HG02943 (cell line): Measurements from ENCODE around the gene COL28A1.

Experiments used
- ATAC-seq: cut with Tn5 transposase; IDR thresholded peaks from one replicate; pipeline ENCODE4 v1.9.1; 2021; ENCODE audit warnings: mild to moderate bottlenecking, low read depth, moderate library complexity; ENCODE audit not compliant: unreplicated experiment

Gene COL28A1

DNA sequence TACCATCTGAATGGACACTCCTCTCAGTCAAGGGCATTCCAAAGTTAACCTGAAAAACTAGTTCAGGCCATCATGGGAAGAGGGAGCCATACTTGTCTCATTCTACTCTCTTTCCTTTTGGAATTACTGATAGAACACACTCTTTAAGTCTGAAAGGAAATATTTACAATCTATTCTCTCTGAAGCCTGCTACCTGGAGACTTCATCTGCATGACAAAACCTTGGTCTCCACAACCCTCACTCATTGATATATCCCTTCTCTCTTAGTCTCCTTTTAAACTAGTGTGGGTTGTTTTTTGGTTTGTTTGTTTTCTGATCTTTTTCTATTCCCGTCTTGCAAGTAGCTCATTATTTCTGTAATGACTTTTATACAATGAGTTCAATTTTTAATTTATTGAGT, 183.8 kb downstream of the COL28A1 start:
- ATAC-seq: no peak

DNA sequence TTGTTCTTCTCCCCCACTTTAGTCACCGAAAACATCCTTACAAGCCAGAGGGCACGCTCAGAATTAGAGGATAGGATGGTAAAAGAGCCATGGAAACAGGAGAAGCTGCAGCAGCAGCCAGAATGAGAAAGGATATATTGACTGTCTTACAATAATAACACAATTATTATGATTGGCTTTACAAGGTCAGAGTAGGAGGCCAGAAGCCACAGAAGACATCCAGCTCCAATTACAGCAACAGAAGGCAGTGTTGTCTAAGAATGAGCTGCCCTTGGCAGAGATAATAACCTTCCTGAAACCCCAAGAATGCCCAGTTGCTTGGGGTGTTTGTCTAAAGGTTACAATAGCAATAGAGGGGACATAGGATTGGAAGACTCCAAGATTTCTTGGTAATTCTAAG, 184.5 kb downstream of the COL28A1 start:
- no peak for ATAC-seq

DNA sequence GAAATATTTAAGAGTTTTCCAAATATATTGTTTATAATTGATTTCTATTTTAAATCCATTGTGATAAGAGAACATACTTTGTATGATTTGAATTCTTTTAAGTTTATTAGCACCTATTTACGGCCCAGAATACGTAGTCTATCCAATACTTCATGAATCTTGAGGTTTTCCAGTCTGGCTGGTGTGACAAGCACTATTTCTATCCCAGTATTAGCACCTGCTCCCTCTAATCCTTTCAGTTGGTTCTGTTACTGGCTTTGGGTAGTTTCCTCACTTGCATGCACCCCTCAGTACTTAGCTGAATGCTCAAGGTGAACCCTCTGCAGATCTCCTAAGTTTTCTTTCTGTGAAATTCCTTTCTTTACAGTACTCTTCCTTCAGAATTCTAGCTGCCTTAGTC, 186.5 kb downstream of the COL28A1 start:
- no peak for ATAC-seq

DNA sequence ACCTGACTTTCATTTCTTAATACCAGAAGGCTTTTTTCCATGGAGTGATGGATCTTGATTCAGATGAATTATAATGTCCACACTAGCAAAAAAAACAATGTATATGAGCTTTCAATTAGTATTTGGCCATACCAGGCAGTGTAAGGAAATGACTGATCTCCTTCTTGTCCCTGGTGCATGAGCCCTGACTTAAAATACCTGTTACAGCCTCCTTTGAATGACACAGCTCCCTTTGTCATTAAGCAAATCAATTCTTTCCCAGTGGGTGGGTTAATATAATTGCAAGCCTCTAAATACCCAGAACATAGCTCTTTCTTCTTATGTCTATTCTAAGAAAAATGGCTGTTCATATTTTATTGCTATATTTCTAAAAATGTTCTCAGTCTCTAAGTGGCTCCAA, 188.6 kb downstream of the COL28A1 start:
- no peak for ATAC-seq

DNA sequence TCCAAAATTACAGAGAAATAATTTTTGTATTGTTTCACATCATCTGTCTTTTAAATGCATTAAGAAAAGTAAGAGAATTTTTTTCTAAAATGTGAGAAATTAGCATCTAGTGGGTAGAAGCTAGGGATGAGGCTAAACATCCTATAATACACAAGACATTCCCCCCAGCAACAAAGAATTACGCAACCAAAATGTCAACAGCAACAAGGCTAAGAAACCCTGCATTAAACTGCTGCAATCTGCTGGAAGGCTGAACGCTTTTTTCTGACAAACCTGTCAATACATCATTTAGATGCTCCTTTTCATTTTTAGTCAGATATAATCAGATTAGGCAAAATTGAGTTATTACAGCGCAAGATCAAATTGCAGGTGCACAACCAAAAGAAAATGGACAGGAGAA, 191.1 kb downstream of the COL28A1 start:
- no peak for ATAC-seq

DNA sequence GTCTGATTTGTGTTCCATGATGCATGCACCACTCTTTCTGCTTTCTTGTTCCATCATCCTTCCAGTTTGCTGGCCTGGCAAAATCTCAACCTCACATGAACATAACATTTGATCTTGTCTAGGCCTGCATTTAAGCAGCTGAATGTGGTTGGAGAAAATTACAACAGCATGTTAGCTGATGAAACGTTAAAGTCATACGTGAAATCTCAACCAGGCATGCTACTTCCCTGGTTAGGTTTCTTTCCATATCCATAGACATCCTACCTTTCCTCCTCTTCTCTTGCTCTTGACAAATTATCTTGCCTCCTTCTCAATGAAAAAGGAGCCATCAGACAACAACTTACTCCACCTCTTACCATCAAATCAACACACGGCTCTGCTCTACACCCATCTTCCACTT, 199.8 kb downstream of the COL28A1 start:
- no peak for ATAC-seq

DNA sequence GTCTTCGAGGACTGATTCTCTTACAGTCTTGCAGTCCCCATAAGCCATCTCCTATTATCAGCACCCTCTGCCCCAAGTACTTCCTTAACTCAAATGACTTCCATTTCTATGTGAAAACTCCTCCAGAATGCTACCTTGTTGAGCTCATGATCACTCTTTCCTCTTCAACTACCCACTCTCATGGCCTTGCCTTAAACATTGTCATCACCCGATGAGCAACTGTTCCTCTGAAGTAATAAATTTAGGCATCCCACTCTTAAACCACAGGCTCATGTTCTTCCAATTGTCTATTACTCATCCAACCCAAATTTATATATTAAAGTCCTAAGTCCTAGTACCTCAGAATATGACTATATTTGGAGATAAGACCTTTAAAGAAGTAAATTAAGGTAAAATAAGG, 200.5 kb downstream of the COL28A1 start:
- ATAC-seq: no peak

DNA sequence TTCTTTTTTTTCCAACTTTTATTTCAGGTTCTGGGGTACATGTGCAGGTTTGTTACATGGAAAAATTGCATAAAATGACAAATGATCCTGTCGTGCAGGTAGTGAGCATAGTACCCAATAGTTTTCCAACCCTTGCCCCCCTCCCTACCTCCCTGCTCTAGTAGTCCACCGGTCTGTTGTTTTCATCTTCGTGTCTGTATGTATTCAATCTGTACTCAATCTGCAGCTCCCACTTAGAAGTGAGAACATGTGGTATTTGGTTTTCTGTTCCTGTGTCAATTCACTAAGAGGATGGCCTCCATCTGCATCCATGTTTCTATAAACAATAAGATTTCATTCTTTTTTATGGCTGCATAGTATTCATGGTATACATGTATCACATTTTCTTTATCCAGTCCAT, 202.1 kb downstream of the COL28A1 start:
- no peak for ATAC-seq

DNA sequence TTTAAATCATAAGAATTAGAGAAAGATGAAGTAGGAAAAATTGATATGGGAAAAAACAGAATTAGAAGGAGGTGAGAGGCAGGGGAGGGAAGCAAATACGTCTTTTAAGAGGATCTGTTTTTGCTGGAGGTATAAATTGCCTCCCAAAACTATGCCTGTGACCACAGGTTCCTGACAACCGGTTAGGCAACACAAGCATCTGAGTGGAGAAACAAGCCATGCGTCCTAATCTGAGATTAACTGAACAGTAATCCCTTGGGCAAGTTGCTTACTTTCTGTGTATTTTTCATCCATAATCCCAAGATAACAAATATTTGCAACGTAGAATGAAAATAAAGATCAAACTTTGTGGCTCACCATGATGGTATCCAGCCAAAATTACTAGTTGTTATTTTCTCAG, 204.2 kb downstream of the COL28A1 start:
- no peak for ATAC-seq

DNA sequence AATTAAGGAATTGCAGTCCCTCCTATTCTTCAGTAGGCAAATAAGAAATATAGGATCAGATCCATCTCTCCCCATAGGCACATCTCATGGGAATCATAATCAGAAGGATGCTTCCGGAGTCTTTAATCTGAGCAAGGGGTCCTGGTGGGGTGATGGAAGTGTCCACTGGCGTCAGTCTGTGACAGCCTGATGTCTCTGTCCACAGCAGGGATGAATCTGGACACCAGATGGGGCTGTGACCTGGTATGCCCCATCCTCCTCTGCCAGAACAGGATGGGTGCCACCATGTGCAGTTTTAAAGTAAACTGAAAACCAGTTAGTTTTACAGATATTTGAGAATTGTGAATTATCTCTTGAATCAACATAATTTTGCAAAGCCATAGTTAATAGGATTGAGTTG, 204.7 kb downstream of the COL28A1 start:
- no peak for ATAC-seq

DNA sequence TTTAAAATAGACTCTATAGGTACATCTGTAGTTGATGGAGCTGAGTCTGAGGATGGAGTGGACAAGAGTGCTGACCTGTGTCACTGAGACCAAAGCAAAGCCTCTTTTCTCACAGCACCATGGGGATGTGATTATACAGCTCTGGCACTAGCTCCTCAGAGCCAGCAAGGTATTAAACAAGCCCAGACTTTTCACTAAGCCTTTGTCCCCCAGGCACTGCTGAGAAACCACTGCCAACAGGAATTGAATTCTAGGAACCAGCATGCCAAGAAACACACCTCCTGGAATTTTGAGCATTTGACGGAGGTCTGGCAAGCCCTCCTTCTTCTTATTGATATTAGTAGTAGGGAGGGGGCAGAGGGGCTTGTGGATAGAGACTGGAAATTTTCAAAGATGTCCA, 206.3 kb downstream of the COL28A1 start:
- ATAC-seq: no peak

DNA sequence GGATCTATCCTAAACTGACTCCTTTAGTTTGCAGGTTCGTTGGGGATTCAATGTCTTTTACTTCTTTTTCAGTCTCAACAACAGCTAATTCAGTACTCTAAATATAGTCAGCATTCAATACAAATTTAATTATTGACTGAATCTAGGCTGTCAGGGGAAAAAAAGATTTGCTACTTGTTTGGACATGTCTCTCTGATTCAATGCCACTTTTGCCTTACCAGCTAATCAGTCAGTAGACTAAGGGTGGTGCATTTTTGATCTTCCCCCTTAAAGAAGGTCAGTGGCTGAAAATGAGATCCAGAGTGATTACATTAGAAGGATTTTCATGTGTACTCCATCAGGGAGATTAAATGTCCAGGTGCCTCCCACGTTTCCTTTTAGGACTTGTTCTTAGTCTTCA, 208.2 kb downstream of the COL28A1 start:
- ATAC-seq: no peak

DNA sequence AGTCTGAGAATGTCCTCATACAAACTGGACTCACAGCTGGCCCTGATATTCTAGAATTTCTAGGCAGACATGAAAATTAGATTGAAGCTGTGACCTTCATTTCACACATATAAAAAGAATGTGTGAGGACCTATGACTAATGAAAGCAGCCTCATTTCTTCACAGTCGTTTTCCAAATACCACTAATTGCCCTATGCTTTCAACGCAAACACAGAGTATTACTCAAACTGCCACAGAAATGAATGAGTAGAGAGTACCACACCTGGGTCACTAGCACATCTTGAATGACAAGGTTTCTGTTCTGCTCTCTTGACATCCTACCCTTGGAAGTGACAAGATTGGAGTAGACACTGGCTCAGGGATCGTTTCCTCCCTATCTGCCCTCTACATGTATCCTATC, 211.0 kb downstream of the COL28A1 start:
- no peak for ATAC-seq

DNA sequence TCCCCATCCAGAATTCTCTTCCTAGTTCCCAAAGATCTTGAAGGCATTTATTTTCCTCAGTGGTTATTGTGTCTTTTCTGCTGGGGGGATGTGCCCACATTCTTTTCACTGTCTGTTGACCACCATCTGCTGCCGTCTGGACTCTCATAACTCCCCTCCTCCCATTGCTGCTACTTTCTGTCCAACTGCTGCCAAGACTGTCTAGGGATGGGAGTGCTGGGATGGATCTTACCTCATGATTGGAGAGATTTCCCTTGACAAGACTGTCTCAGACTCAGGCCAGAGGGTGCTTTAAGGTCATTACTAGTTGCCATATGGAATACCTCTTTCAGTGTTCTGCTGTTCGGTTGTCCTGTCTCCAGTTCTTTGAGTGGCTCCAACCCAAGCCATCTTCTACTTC, 211.8 kb downstream of the COL28A1 start:
- no peak for ATAC-seq

DNA sequence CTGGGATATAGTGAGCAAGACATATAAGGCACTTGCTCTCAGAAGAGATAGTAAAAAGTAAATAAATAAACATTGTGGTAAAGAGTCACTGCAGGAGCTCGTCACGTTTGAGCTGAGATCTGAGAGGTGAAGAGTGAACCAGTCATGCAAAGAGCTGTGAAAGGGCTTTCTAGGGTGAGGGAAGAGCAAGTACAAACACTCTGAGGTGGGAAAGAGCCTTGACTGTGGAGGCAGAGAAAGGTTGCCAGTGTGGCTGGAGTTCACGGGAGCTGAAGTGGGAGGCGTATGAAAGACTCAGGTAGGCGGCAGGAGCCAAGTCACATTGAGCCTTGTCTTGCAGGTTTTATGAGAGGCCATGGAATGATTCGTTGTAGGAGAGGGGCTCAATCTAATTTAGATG, 212.3 kb downstream of the COL28A1 start:
- peak; percentile 70 for ATAC-seq

DNA sequence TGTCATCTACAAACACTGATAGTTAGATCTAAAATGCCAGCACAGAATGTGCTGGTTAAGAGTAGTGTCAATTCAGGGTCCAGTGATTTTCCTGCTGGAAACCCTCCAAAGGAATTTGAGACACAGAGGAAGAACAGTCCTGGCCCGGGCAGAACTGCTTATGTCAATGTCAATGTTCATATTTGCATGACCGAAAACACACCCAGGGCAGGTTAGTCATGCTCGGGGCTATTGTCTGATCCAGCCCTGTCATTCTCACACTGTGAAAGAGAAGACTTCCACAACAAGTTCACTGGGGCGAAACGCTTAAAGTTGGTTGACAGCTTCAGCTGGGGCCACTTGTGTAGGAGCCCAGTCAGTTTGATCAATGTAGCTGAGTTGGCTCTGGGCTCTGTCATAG, 214.0 kb downstream of the COL28A1 start:
- peak; percentile 85 for ATAC-seq

DNA sequence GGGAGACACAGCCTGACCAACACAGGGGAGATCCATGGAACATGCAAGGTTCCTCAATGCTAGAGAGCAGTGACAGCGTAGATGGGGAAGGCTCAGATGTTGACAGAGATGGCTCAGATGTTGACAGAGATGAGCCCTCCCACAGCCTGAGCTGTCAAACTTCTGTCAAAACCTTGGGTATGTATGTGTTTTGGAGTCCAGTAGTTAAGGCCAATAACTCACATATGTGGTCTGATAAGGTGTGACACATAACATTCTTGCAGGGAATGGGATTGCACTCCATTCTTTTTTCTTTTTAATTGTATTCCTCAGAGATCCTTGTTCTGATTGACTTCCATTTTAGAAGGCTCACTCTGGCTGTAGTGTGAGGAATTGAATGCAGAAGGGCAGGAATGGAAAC, 217.1 kb downstream of the COL28A1 start:
- ATAC-seq: no peak

DNA sequence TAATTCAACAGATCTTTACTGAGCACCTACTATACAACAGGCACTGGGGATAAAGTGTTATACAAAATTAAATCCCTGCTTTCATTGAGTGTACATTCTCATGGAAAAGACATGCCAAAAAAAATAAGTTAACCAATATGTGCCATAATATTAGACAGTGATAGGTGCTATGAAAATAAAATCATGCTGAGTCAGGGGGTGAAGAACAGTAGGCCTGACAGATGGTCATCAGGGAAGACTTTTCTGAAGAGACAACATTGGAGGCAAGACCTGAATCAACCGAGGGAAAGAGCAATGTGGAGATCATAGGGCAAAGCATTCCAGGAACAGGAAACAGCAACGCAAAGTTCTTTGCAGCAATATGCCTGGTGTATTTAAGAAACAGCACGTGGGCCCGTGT, 217.8 kb downstream of the COL28A1 start:
- ATAC-seq: no peak

DNA sequence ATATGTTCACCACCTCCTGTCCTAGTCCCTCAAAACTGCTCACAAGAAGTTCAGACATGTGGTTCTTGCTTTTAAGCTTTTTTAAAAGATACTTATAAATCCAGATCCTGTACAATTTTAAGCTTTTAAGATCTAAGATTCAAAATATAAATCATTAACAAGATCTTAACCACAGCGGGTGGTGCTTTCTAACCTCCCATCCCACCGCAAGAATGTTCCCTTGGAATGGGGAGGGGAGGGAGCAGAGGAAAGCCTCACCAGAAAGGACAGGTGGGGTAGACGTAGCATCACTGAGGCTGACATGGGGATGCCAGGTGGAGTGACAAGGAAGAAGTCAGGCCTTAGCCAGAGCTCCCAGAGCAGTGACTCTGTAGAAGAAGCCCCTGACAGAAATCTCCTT, 219.8 kb downstream of the COL28A1 start:
- no peak for ATAC-seq

DNA sequence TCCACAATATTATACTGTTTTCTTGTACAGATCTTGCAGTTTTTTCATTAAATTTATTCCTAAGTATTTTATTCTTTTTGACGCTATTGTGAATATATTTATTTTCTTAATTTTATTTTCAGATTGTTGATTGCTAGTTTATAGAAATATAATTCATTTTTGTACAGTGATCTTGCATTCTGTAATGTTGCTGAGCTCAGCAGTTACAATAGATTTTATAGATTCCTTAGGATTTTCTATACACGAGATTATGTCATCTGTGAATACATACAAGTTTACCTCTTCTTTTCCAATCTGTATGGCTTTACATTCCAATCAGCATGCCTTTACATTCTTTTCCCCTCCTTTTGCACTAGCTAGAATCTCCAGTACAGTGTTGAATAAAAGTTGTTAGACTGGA, 223.3 kb downstream of the COL28A1 start:
- ATAC-seq: no peak

DNA sequence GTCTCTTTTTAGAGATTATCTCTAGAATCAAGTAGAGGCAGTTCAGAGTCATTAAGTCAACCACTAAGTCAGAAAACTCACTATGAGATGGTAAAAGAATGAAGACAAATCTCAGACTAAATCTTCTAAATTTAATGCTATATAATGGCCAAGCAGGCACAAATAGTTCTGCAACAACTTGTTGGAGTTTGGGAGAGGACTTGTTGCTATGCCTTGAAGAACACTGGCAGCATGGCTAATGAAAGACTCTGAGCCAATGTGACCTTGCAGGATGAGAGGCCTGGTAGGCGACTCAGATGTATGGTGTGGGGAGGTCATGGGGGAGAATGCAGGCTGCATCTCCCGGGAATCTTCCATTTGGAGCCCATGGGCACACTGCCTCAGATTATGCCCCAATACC, 224.7 kb downstream of the COL28A1 start:
- no peak for ATAC-seq

DNA sequence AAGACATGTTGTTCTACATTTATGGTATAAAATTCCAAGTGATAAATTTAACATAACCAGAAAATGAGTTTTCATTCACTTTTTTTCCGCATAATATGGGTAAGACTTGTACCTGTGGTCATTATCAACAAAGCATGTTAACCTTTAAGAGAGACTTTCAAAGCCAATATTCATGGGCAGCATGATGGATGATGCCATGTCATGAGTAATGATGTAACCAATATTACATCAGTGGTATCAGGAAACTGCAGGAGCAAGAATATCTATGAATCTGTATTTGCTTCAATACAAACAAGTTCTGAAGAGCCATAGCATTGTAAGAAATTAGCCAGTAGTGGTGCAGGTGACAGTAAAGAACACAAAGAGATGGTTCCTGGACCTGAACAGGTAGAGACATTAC, 226.5 kb downstream of the COL28A1 start:
- ATAC-seq: no peak
